ENCODE data around the gene GPR39. TPM values are rescaled to one million over a fixed set of nuclear protein-coding genes. Genes with fewer than 3 reads are reported as not detected.

GPR39 gene
- total RNA-seq, 4 donors from 2014 or later: 0.13 to 1.3 TPM; not detected in 2

DNA sequence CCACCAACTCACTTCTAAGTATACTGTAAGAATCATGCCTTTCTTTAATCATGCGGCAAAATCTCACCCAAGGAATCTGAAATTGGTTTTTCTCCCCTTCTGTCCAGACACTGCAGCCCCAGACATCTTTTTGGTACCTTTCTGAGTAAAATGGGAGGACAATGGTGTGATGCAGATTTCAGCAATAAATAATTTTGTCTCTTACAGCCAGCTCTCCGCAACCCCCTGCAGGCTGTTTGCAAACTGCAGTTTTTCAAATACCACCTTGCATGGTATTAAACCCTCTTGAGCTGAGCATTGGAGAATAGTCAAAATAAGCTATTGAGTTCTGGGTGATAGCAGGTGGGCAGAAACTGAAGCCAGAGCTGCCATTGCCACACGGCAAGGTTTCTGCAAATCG lies 32.2 kb downstream of the GPR39 start:
- Histone ChIP-seq H3K9me3 (peaks cover 0 to 3% (median 0%) of the 10 kb centered on the region in 4 donors), H3K4me3 (no peak overlapping the region), H3K36me3 (no peaks in the 10 kb centered on the region), H3K27me3 (peaks cover 0 to 10% (median 0%) of the 10 kb centered on the region in 4 donors), H3K4me1 (peaks cover 0 to 3% (median 1%) of the 10 kb centered on the region in 4 donors), H3K27ac (replicated peaks in 1 of 4) (no peak overlapping the region)
- 84% methylated on average over 4 of the region's 4 CpGs for WGBS
- no peak for DNase-seq (ENCODE audit: extremely low spot score)
- TF ChIP-seq, protein P1, sequence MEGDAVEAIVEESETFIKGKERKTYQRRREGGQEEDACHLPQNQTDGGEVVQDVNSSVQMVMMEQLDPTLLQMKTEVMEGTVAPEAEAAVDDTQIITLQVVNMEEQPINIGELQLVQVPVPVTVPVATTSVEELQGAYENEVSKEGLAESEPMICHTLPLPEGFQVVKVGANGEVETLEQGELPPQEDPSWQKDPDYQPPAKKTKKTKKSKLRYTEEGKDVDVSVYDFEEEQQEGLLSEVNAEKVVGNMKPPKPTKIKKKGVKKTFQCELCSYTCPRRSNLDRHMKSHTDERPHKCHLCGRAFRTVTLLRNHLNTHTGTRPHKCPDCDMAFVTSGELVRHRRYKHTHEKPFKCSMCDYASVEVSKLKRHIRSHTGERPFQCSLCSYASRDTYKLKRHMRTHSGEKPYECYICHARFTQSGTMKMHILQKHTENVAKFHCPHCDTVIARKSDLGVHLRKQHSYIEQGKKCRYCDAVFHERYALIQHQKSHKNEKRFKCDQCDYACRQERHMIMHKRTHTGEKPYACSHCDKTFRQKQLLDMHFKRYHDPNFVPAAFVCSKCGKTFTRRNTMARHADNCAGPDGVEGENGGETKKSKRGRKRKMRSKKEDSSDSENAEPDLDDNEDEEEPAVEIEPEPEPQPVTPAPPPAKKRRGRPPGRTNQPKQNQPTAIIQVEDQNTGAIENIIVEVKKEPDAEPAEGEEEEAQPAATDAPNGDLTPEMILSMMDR (IDR thresholded peaks at IDR 0.05): peak; percentile 34 to 50 (median 34)
- TF ChIP-seq POLR2AphosphoS5 (IDR thresholded peaks at IDR 0.05): no peak
- intact Hi-C loops (cut with DNase I): loop anchor here (5.0 kb wide), 1 partner anchor 181 kb away; no protein-coding TSS in a partner anchor

DNA sequence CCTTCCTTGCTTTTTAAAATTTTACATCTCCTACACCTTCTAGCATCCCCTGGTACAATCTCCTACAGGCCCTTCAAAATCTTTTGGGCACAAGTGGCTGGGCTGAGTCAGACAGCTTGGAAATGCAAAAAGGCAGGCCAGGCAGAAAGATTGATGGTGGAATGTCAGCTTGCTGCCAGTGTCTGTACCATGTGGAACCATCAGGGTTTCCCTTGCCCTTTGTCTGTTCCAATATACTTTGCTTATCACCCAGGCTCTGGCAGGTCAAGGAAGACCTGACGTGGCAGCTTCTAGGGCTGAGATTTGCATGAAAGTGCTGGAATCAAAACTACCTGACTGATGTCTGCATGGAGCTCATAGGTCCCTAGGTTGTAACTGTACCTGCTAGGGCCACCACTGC lies 33.3 kb downstream of the GPR39 start:
- Histone ChIP-seq H3K27me3 (peaks cover 0 to 9% (median 0%) of the 10 kb centered on the region in 4 donors), H3K9me3 (peaks cover 0 to 4% (median 0%) of the 10 kb centered on the region in 4 donors), H3K4me3 (no peak overlapping the region), H3K4me1 (peaks cover 0 to 3% (median 1%) of the 10 kb centered on the region in 4 donors), H3K27ac (replicated peaks in 1 of 4) (no peak overlapping the region), H3K36me3 (no peaks in the 10 kb centered on the region)
- WGBS: 71% methylated on average over 1 of the region's 1 CpG
- DNase-seq (ENCODE audit: extremely low spot score): no peak
- TF ChIP-seq POLR2A (IDR thresholded peaks at IDR 0.05; ENCODE audit: low read depth) (no peak), POLR2AphosphoS5 (IDR thresholded peaks at IDR 0.05) (no peak)
- TF ChIP-seq, protein P1 (IDR thresholded peaks at IDR 0.05): no peak
- intact Hi-C loops (cut with DNase I): loop anchor here (5.0 kb wide), 1 partner anchor 183 kb away; no protein-coding TSS in a partner anchor

DNA sequence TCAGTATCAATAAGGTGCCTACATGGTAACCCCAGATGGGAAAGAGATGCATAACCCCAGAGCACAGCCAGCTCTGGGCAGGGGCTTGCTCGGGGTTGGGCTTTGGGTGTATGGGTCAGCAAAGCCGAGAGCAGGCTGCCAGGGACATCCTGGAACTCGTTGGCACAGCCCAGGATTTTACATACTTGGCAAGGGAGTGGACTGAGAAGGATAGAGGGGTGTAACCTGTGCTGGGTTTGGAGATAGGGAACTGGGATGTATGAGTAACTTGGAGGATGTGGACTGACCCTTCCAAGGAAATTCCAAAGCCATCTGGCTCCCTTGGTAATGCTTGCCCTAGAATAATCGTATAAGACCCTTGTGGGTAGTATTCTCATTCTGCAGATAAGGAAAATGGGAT lies 44.2 kb downstream of the GPR39 start:
- 59% methylated on average over 4 of the region's 4 CpGs for WGBS
- H3K9me3 ChIP-seq: peaks cover 0 to 17% (median 8%) of the 10 kb centered on the region in 4 donors
- no peaks in the 10 kb centered on the region for H3K4me1 ChIP-seq
- TF ChIP-seq POLR2AphosphoS5 (IDR thresholded peaks at IDR 0.05) (no peak), POLR2A (IDR thresholded peaks at IDR 0.05; ENCODE audit: low read depth) (no peak), EP300 (IDR thresholded peaks at IDR 0.05) (no peak)
- TF ChIP-seq, protein P1 (IDR thresholded peaks at IDR 0.05): no peak
- H3K4me3 ChIP-seq: no peak overlapping the region
- no peaks in the 10 kb centered on the region for H3K27me3 ChIP-seq
- no peak overlapping the region for H3K27ac ChIP-seq (replicated peaks in 1 of 4)
- intact Hi-C loops (cut with DNase I): no loop called here
- DNase-seq (ENCODE audit: extremely low spot score): no peak
- H3K36me3 ChIP-seq: no peaks in the 10 kb centered on the region

DNA sequence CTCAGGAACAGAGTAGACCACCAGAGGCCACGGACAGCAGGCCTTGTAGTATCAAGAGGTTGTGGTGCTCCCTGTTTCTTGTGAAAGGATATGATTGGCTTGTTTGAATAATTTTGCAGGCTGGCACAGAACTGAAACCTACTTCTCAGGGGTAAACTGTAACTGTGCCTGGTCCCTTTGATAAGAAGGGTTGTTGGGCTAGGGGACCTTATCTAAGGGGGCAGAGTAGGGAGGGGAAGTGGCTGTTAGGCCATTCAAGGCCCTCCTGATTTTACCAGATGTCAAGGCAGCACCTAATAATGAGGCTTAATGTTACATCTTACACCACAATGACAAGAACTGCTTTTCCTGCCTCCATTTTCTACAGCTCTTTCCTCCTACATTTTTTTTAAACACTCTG lies 45.6 kb downstream of the GPR39 start:
- intact Hi-C loops (cut with DNase I): no loop called here
- Histone ChIP-seq H3K36me3 (no peaks in the 10 kb centered on the region), H3K9me3 (peaks cover 0 to 31% (median 23%) of the 10 kb centered on the region in 4 donors), H3K4me3 (no peak overlapping the region), H3K27ac (replicated peaks in 1 of 4) (no peak overlapping the region), H3K27me3 (no peaks in the 10 kb centered on the region), H3K4me1 (no peaks in the 10 kb centered on the region)
- TF ChIP-seq EP300 (IDR thresholded peaks at IDR 0.05): no peak
- no peak for DNase-seq (ENCODE audit: extremely low spot score)
- WGBS: 63% methylated on average over 1 of the region's 1 CpG

DNA sequence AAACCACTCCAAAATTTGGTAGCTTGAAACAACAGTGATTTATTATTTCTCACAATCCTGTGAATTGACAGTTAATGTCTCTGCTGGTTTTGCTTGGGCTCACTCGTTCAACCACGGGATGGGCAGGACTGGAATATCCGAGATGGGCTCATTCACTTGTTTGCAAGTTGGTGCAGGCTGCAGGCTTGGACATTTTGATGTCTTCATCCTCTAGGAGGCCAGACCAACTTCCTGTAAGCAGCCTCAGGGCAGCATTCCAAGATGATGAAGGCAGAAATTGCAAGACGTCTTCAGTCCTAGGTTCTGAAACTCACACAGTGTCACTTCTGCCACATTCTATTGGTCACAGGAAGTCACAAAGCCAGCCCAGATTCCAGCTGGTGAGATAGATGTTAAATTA lies 47.1 kb downstream of the GPR39 start:
- no peak for DNase-seq (ENCODE audit: extremely low spot score)
- H3K27ac ChIP-seq (replicated peaks in 1 of 4): no peak overlapping the region
- no peaks in the 10 kb centered on the region for H3K36me3 ChIP-seq
- no peaks in the 10 kb centered on the region for H3K27me3 ChIP-seq
- no peak overlapping the region for H3K4me3 ChIP-seq
- no peaks in the 10 kb centered on the region for H3K4me1 ChIP-seq
- intact Hi-C loops (cut with DNase I): no loop called here
- TF ChIP-seq POLR2AphosphoS5 (IDR thresholded peaks at IDR 0.05) (no peak), POLR2A (IDR thresholded peaks at IDR 0.05; ENCODE audit: low read depth) (no peak), EP300 (IDR thresholded peaks at IDR 0.05) (no peak)
- TF ChIP-seq, protein P1 (IDR thresholded peaks at IDR 0.05): no peak
- peaks cover 0 to 38% (median 25%) of the 10 kb centered on the region in 4 donors for H3K9me3 ChIP-seq
- WGBS: 64% methylated on average over 4 of the region's 4 CpGs

Data from esophagus muscularis mucosa (tissue), 4 donors.